ELF-1 (cell line): ENCODE results near the gene SRA1.
A peak's percentile ranks its signal among the peaks of the same experiment; 100 is the strongest.

Source experiments
- DNase-seq: peaks from one replicate; pipeline ENCODE4 v3.0.0-alpha.2; 2016; ENCODE audit warnings: low read depth, low spot score

The SRA1 gene

DNA sequence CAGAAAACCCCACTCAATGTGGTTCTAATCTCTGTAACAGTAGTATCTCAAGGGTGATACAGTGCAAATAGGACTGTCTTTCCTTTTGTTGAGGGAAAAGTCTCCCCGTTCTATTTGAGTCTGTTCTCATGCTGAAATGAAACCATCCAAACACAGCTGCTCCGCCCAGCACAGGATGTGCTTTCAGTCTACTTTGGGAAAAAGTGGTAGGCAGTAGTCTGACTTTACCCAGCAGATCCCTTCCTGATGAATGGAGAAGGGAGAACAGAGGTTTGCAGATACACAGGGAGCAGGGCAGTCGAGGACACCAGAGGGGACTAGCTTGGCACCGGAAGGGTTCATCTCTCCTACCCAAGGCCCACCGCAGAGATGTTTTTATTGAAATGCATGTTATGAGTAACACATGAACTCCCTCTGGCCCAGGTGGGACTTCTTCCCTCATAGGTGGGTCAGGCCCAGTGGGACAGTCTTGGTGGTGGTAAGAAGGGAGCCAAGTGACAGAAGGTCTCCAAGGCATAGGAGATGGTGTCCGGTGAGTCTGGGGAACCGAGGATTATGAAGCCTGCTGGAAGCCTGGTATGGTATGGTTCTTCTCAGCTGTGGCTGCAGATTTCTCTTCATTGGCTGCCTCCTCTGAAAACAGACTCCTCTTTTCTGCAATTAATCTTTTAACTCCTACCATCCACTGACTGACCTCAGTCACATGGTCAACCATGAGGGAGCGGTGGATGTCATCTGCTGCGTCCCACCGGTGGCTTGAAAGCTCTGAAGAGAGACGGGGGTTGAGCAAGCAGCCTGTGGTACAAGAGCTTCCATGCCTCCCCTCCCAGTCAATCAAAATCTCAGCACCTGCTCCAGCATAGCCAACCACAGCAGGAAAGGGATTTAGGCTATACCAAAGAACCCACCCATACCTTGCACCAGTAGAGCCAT, 6.9 kb downstream of the SRA1 start:
- DNase-seq = no peak

DNA sequence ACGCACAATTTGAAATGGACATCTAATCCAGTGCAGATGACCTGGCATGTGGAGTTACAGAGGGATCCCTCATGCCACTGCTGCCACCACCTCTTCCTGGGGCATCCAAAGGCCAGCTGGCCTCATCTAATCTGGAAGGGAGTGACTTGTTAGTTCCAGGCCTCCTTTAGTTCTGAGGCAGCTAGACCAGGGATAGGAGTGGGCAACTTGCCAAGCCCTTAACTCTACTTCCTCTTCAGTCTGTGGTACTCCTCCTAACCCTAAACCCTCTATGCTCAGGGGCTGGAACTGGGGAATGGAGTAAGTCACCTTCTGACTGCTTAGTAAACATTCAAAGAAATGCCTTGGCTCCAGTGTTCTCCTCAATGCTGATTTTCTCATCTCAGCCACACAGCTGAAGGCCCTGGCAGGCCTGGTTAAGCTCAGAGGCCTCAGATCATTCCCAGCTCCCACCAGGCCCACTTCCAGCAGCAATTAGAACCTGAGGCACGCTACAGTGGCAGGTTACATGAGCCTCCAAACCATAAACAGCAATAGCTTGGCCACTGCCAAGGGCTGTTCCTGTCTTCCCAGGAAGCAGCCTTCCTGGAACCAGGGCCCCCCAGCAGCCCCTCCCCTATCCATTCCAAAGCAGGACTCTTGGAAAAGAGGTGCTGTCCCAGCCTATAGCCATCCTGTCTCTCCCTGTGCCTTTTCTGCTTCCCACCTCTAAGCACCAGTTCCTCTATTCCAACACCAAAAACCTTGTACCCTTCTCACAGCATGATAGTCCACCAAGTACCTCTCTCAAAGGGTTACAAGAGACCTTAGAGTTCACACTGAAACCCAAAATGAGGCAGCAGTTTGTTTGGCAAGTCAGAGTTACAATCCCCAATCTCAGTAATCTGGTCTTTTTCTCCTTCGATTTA, 7.8 kb downstream of the SRA1 start:
- DNase-seq = peak; percentile 35

DNA sequence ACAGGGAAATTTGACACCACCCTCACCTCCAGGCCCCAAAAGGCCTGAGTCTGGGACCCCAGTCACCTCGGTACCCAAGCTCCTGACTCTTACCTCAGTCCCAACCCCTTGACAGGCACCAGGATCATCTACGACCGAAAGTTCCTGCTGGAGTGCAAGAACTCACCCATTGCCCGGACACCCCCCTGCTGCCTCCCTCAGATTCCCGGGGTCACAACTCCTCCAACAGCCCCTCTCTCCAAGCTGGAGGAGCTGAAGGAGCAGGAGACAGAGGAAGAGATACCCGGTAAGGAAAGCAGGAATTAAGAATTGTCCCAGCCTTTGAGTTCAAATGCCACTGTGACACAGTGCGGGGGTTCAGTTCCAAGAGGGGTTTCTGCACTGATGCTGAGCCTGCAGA, 8.5 kb downstream of the SRA1 start:
- no peak for DNase-seq

DNA sequence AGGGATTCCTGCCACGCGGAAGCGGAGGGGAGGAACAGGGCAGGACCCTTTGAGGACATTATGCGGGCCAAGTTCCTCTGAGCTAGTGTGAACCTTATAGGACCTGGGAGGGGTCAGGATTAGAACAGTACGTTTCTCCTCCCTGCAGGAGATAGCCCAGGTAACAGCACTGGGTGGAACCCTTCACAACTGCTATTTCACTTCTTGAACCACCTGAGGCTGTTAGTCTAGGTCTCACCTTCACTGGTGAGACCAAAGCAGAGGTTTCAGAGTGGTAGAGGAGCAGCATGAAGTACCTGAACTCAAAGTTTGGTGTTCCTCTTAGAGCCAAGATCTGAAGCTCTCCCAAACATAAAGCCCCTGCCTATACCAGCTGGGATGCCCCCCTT, 9.0 kb downstream of the SRA1 start:
- DNase-seq = no peak

DNA sequence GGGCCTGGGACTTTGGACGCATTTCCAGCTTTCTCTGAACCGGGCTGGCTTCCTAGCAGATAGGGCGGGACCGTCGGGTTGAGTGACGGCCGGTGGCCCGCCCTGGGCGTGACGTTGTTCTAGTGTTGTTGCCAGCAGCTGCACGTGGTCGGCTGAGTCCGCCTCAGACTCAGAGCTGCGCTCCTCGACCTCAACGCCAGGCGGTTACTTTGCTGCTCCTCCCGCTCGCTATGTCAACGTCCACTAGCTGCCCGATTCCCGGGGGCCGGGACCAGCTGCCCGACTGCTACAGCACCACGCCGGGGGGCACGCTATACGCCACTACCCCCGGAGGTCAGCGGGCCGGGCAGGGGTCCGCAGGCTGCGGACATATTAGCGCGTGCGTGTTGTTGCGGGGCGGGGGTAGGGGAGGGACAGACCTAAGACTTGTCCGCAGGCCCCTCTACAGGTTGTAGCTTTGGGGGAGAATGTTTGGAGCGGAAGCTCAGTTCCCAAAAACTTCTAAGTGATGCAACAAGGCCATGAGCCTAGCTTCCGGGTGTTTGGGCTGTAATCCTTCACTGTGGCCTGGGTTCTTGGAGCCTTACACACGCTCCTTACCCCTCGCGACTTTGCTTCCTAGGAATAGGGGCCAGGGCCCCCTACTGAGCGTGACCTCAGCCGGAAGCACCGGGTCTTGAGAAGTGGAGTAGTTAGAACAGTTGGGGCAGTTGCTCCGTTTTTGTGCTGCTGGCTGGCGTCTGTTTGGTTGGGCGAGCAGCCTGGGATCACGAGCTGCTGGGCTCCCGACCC, 9.6 kb downstream of the SRA1 start, which contains the start of gene EIF4EBP3:
Gene EIF4EBP3, plus strand, starts transcription at position 155 of the 792 bp plus-strand sequence. Its CDS starts 76 bp downstream, at position 231.
- DNase-seq = peak; percentile 100

DNA sequence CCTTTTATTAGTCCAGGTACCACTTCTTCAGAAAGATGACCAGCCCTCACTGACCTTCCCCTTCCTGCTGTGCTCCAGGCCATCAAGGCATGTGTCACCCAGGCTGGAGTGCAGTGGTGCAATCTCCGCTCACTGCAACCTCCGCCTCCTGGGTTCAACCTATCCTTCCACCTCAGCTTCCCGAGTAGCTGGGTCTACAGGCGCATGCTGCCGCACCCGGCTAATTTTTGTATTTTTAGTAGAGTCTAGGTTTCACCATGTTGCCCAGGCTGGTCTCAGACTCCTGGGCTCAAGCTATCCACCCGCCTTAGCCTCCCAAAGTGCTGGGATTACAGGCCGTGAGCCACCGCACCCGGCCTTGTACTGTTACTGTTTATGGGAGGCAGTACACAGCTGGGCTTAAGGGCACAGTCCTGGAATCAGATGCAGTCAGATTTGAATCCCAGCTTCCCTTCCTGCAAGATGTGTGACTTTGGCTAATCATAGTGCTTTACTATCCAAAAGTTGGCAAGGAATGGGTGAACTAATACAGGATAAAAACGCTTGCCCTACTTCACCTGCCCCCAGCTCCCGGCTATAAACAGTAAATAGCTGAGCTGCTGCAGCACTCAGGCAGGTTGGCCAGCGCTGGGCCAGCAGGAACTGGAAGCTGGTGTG, 10.3 kb downstream of the SRA1 start:
- peak; percentile 44 for DNase-seq

DNA sequence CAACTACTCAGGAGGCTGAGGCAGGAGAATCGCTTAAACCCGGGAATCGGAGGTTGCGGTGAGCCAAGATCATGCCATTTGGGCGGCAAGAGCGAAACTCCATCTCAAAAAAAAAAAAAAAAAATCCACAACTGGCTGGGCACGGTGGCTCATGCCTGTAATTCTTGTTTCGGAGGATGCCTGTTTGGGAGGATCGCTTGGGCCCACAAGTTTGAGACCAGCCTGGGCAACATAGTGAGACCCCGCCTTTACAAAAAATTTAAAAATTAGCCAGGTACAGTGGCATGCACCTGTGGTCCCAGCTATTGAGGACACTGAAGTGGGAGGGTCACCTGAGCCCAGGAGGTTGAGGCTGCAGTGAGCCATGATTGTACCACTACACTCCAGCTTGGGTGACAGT, 11.7 kb downstream of the SRA1 start:
- no peak for DNase-seq

DNA sequence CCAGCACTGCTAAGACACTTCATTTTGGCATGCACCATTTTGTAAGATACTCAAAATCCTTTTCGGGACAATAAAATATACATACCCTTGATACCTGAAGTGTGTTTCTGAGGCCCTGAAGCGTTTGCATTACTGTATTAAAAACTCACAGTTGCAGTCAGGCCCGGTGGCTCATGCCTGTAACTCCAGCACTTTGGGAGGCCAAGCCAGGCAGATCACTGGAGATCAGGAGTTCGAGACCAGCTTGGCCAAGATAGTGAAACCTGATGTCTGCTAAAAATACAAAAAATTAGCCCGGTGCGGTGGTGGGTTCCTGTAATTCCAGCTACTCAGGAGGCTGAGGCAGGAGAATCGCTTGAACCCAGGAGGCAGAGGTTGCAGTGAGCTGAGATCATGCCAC, 12.3 kb downstream of the SRA1 start:
- no peak for DNase-seq

DNA sequence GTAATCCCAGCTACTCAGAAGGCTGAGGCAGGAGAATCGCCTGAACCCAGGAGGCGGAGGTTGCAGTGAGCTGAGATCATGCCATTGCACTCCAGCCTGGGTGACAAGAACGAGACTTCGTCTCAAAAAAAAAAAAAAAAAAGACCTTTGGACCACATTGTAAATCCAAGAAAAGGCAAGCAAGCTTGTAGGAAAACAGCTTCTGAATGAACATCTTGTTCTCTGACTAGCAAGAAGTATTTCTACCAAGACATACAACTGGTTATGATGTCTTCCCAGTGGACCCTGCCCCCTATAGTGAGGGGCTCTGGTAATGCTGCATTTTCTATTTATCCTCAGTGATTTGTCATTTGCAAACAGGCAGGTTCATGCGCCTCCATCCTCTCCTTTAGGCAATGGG, 14.3 kb downstream of the SRA1 start:
- DNase-seq = no peak

DNA sequence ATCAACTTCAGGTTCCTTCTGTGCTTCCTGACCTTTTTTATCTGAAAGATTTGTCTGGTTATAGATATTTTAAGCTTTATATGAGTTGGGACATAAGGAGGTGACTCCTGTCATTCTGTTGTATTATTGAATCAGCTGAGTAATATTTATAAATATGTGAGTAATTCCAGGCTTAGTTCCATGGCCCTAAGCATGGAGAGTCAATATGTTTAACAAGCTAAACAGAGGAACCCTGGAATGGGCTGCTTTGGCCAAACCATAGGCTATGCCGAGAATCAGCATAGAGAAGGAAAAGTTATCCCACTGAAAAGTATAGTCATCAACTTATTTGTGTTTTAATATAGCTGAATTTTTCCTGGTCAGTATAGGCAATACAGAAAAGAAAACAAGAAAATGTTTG, 17.0 kb downstream of the SRA1 start:
- no peak for DNase-seq

DNA sequence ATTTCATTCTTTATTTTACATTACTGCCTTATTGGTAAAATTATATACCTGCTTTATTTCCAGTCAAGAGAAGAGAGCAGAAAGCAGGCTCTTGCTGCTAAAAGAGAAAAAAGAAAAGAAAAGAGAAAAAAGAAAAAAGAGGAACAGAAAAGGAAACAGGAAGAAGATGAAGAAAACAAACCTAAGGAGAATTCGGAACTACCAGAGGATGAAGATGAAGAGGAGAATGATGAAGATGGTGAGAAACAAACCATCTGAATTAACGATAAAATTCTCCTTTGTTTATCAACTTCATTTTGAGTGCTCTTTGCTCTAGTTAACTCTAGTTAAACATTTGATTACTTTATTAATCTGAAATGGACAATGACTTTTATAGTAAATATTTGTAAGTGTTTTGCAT, 33.3 kb downstream of the SRA1 start:
- no peak for DNase-seq

DNA sequence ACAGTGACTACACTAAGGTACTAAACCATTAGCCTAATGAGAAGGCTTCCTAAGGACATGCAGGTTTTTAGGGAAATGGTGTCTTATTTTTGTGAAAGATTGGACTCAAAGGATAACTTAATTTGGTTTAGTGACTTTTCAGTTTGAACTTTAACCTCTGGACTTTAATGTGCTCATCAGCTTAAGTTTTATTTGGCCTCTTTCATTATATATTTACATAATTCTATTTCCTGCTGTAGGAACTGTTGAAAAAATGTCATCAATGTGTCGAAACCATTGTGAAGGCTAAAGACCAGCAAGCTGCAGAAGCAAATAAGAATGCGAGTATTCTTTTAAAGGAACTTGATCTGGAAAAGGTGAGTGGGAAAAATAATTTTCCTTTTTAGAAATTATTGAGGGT, 44.1 kb downstream of the SRA1 start:
- DNase-seq = no peak

DNA sequence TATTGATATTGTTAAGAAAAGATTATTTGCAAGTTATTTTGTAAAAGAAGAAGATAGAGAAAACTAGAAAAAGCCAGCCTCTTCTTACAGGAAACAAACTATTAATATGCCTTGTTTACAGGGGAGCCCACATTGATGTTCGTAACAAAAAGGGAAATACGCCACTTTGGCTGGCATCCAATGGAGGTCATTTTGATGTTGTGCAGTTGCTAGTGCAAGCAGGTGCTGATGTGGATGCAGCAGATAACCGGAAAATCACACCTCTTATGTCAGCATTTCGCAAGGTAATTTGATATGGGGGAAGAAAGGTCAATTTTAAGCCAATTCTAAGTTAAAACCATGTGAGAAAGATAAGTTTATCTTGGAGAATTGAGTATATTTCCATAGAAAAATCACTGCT, 47.4 kb downstream of the SRA1 start:
- no peak for DNase-seq

DNA sequence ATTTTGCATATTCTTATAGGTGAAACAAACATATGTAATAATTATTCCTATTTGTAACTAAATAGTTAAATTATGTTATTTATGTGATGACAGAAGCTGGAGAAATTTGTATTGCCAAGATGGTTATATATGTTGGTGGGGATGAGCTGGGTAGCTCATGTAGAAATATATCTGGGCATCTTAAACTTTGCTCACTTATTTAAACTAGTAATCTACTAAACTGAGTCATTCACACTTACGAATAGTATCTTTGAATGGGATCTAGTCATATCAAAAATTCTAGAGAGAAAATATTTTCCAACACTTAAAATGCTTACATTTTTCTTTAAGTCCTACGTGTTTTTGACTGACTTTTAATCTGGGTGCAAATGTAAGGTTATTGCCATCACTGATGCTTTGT, 54.4 kb downstream of the SRA1 start:
- DNase-seq = no peak
